T-helper 1 cell treated with Interleukin-12 subunit alpha and Interleukin-12 subunit beta and Interleukin-4 antibody, amounts not matched to agents 30 ng/mL and 1 ng/mL, for 36 hours (primary cell): ENCODE data around the gene FANK1. TPM values are rescaled to one million over a fixed set of nuclear protein-coding genes. Genes with fewer than 3 reads are reported as not detected.
"Not testable (repeated sequence)": the region's sequence is repeated elsewhere in the genome, so short reads cannot be mapped to it uniquely, and the experiment has no call there.

Experiments
- intact Hi-C: fragments of 100-400 bp; cut with micrococcal nuclease; formaldehyde crosslinking; loops from one replicate; pipeline ENCODE4 v1.15.1; 2024
- total RNA-seq: library from RNA; stranded (reverse); gene quantifications from 2 replicates; pipeline ENCODE4 v1.2.3, GENCODE V29; 2022

FANK1 gene
- total RNA-seq, 1 donor from 2014 or later, result not detected

GRCh38 chr10:125927265-125927664 lies 30.9 kb downstream of the FANK1 start:
- intact Hi-C loops, result not testable (repeated sequence)

DNA sequence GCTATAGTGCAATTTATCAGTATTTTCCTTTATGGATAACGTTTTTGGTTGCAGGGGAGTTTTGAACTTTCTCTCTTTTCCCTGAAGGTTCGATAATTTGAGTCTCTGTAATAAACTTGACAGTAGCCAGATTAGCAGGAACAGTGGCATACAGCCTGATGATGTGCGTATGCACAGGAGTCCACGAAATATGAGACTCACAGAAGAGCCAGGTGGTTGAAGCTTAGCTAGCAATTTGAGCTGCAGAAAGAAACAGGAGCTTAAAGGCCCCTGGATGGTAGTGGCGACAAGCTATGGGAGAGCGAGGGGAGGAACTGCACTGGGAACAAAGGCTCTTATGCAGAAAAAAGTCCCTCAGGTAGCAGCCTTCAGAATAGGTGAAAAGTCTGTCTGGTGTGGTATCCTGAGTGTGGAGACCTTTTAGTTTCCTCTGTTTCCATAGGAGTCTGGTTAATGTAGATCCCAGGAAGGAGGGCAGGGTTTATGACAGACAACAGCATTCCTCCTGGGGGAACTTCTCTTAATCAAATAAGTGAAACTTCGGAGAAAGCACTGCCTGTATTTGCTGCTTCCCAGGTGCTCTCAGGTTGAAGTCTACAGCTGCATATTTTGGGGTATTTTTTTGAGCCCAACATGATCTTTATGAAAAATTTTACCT lies 32.7 kb downstream of the FANK1 start:
- intact Hi-C loops, result no loop called here

GRCh38 chr10:125929618-125930017 lies 33.3 kb downstream of the FANK1 start:
- intact Hi-C loops, result no loop called here

- intact Hi-C loops, result no loop called here
Measured at GRCh38 chr10:125933693-125934092, 37.3 kb downstream of the FANK1 start.

DNA sequence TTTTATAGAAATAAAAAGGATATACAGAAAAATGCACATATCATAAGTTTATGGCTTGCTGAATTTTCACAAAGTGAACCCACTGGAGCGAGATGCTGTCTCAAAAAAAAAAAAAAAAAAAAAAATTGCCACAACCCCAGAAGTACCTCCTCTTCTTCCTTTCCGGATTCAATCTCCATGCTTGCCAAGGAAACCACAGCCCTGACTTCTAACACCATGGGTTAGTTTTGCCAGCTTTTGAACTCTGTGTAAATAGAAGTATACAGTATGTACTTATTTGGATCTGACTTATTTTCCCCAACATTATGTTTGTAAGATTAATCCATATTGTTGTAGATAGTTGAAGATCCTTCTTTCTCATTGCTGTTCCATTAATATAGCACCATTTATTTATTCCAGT lies 40.0 kb downstream of the FANK1 start:
- intact Hi-C loops, result no loop called here

DNA sequence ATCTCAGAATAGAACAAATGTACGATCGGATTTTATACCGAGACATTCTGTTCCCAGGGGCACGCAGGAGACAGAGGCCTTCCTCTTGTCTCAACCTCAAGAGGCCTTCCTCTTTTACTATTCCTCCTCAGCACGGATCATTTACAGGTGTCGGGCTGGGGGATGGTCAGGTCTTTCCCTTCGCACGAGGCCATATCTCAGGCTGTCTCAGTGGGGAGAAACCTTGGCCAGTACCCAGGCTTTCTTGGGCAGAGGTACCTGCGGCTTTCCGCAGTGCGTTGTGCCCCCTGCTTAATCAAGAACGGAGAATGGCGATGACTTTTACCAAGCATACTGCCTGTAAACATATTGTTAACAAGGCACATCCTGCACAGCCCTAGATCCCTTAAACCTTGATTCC lies 44.2 kb downstream of the FANK1 start:
- intact Hi-C loops, result no loop called here

DNA sequence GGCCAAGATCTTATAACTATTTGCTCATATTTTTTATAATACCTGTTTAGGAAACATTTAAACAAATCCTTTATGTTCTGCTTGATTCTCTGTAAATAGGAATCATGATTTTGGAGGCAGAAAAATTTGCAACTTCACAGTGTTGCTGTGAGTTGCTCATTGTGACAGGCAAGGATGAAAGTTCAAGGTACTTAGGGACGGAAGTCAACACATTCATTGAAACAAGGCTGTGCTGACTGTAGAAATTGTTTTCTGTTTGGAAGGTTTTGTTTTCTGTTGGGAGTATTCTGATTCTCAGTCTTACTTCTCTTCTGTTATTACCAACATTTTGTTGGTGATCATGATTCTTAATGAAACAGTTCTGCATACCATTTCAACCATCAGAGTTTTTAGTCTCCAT lies 54.9 kb downstream of the FANK1 start:
- intact Hi-C loops, result no loop called here

- intact Hi-C loops, result no loop called here
Measured at GRCh38 chr10:125953778-125954385, 57.5 kb downstream of the FANK1 start.

DNA sequence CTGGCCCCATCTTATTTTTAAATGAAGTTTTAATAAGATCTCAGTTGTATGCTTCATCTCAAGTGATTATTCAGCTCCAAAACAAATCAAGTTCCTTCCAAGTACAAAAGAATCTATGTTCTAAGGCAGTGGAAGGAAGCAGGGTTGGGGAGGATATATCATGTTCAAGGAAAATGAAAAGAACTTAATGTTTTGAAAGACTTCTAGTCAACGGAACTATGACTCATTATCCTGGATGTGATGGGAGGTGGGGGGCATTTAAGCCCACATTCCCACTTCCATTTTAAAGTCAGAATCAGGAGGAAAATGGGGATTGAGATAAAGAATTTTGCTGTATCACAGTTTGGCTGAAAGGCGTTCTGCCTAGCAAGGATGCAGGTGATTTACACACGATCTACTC lies 59.4 kb downstream of the FANK1 start:
- intact Hi-C loops, result no loop called here

DNA sequence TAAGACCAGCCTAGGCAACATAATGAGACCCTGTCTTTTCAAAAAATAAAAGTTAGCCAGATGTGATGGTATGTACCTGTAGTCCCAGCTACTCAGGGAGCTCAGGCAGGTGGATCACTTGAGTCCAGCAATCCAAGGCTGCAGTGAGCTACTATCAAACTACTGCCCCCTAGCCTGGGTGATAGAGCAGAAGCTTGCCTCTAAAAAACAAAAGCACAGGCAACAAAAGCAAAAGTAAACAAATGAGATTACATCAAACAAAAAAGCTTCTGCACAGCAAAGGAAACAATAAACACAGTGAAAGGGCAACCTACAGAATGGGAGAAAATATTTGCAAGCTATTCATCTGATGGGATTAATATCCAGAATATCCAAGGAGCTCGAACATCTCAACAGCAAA lies 65.4 kb downstream of the FANK1 start:
- intact Hi-C loops, result no loop called here

GRCh38 chr10:125962200-125962599 lies 65.8 kb downstream of the FANK1 start:
- intact Hi-C loops, result no loop called here

GRCh38 chr10:125964558-125964957 lies 68.2 kb downstream of the FANK1 start:
- intact Hi-C loops, result no loop called here

GRCh38 chr10:125967533-125967932 lies 71.2 kb downstream of the FANK1 start:
- intact Hi-C loops, result no loop called here

DNA sequence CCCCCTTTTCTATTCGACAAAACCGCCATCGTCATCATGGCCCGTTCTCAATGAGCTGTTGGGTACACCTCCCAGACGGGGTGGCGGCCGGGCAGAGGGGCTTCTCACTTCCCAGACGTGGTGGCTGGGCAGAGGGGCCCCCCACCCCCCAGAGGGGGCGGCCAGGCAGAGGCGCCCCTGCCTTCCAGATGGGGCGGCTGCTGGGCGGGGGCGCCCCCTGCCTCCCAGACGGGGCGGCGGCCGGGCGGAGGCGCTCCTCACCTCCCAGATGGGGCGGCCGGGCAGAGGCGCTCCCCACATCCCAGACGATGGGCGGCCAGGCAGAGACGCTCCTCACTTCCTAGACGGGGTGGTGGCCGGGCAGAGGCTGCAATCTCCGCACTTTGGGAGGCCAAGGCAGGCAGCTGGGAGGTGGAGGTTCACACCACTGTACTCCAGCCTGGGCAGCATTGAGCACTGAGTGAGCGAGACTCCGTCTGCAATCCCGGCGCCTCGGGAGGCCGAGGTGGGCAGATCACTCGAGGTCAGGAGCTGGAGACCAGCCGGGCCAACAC lies 73.8 kb downstream of the FANK1 start:
- intact Hi-C loops, result not testable (repeated sequence)

GRCh38 chr10:125976960-125977605 lies 80.7 kb downstream of the FANK1 start:
- intact Hi-C loops, result no loop called here

DNA sequence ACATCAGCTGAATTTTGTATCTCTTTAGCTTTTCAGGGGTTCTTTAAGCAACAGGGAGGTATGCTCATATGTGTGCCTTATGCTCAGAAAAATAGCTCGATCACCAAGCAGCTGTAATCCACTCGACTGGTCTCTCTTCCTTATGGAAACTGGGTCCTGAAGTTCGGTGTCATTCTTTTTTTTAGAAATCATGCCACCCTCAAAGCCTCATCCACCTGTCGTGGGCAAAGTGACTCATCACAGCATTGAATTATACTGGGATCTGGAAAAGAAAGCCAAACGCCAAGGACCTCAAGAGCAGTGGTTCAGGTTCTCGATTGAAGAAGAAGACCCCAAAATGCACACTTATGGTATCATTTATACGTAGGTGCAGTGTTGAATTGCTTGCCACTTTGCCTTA lies 83.6 kb downstream of the FANK1 start:
- intact Hi-C loops, result loop anchor here (5.0 kb wide), 1 partner anchor 407 kb away; the partner anchor contains the start of gene ADAM12

- intact Hi-C loops, result loop anchor here (5.0 kb wide), 1 partner anchor 407 kb away; the partner anchor contains the start of gene ADAM12
Measured at GRCh38 chr10:125980521-125981035, 84.2 kb downstream of the FANK1 start.

DNA sequence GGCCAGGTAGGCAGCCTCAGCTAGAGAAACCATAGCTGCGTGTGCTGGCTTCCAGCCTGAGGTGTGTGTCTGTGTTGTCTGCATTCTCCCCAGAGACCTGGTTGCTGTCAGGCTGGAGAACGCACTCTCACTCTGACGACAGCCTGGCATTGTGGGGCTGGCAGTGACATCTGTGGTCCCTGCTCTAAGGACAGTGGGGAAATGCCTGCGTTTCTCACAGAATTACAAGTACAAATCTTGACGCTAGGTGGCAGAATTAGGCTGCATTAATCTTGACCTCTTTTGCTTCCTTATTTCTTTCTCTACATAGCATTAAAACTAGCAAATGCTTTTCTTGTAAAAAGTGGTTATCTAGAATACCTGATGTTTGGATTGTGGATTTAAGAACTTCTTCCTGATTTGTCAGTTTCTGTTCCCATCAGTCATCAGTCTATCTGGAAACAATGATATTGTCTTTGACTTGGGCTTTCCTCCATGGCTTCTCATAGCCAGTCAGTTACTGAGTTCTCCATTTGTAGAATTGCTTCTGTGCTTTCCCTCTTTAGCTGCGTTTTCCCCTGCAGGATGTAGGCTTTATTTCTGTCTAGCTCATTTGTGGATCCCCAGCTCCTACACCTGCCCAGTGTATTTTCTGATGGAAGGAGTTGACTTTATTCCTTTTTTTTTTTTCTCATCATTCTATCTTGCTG lies 86.0 kb downstream of the FANK1 start:
- intact Hi-C loops, result loop anchor here (1.0 to 5.0 kb wide), 3 partner anchors 405 to 1872 kb away; partner anchors contain the start of gene ADAM12

DNA sequence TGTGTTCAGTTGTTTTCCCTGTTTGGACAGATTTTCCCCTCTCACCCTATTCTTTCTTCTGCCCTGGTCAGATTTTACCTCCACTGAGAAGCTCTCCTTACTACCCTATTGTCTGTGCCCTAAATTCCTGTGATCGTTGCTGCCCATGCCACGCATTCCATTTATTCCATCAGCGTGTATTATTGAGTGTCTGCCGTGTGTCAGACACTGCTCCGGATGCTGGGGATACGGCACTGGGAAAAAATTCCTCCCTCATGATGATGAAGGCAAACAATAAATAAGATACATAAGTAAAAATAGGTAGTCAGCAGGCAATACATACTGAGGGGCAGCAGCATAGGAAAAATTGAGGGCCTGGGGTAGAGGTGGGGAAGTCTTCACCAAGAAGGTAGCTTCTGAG lies 86.8 kb downstream of the FANK1 start:
- intact Hi-C loops, result loop anchor here (5.0 kb wide), 1 partner anchor 404 kb away; the partner anchor contains the start of gene ADAM12

- intact Hi-C loops, result loop anchor here (5.0 kb wide), 1 partner anchor 404 kb away; the partner anchor contains the start of gene ADAM12
Measured at GRCh38 chr10:125983656-125984055, 87.3 kb downstream of the FANK1 start.

- intact Hi-C loops, result loop anchor here (5.0 kb wide), 1 partner anchor 403 kb away; the partner anchor contains the start of gene ADAM12
Measured at GRCh38 chr10:125984346-125984745, 88.0 kb downstream of the FANK1 start.
